Measurements from ENCODE around the gene SMAD2. TPM values are rescaled to one million over a fixed set of nuclear protein-coding genes. Genes with fewer than 3 reads are reported as not detected.

The SMAD2 gene
- total RNA-seq, 1 donor from 2014 or later, result 111 TPM

DNA sequence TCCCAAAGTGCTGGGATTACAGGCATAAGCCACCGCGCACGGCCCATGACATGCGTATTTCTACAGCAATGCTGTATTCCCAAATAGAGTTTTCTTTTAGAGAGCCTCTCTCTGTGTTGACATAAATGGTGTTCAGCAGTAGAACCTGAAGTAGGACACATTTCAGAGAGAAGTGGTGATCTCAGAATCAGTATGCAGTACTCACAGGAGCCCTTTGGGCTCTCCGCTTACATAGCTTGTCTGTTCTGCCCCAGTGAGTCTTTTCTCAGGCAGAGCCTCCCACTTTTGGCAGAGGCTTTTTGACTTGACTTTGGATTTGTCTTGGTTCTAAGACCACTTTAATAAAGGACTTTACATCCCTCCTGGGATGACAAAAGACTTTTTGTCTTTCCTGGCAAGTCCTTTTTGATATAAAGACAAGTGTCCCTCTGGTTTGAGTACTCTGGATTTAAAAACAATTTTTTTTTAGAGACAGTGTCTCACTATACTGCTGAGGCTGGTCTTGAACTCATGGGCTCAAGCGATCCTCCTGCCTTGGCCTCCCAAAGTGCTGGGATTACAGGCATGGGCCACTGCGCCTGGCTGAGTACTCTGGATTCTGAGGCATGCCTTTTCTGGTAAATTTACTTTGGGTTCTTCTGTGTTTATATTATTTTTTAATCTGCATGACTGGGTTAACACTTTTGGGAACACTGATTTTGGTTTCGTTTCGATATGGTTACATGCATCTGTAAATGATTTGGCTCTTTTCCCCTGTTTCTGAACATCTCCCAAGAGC, 113.3 kb downstream of the SMAD2 start:
- Mint-ChIP-seq H3K27me3 (no peaks in the 10 kb centered on the region), H3K4me3 (no peak overlapping the region), H3K27ac (no peak overlapping the region), H3K36me3 (no peaks in the 10 kb centered on the region), H3K9me3 (no peaks in the 10 kb centered on the region), H3K4me1 (ENCODE audit: unreplicated experiment) (peaks cover 5% of the 10 kb centered on the region)
- DNase-seq (ENCODE audit: extremely low spot score, unreplicated experiment), result no peak
- TF ChIP-seq, protein P1, sequence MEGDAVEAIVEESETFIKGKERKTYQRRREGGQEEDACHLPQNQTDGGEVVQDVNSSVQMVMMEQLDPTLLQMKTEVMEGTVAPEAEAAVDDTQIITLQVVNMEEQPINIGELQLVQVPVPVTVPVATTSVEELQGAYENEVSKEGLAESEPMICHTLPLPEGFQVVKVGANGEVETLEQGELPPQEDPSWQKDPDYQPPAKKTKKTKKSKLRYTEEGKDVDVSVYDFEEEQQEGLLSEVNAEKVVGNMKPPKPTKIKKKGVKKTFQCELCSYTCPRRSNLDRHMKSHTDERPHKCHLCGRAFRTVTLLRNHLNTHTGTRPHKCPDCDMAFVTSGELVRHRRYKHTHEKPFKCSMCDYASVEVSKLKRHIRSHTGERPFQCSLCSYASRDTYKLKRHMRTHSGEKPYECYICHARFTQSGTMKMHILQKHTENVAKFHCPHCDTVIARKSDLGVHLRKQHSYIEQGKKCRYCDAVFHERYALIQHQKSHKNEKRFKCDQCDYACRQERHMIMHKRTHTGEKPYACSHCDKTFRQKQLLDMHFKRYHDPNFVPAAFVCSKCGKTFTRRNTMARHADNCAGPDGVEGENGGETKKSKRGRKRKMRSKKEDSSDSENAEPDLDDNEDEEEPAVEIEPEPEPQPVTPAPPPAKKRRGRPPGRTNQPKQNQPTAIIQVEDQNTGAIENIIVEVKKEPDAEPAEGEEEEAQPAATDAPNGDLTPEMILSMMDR (conservative IDR thresholded peaks at IDR 0.05), result no peak

DNA sequence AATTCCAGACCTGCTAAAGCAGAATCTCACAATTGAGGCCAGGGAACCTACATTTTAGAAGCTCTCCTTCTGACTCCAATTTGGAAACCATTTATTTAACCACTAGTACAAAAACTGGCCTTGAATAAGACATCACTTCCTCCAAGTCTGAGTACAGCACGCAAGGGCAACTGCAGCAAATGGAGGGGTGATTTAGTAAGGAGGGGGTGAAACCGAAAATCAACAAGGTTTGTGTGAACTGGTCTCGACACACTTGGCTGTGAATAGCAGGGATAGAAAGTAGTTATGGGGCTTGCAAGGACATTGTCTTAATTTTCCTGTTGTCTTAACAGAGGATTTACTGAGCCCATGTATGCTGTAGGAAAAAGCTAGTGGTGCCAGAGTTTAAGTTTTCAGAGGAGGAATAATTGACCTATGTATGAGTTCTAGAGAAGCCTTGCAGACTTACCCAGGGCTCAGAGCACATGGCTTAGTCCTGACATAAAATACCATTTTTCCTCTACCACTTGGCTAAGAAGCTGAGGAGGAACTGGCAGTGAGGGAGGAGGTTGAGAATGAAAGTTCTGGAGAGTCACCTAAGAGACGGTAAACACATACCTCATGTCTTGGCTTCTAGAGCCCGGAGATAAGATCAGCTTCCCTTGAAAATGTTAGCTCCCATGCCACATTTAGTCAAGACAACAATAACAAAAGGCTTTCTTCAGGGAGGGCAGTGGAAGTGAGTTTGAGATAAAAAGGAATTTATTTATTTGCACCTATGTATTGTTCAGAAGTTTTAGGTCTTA, 114.8 kb downstream of the SMAD2 start:
- TF ChIP-seq, protein P1 (conservative IDR thresholded peaks at IDR 0.05), result no peak
- H3K27ac Mint-ChIP-seq, result no peak overlapping the region
- no peaks in the 10 kb centered on the region for H3K9me3 Mint-ChIP-seq
- DNase-seq (ENCODE audit: extremely low spot score, unreplicated experiment), result no peak
- no peak overlapping the region for H3K4me3 Mint-ChIP-seq
- no peaks in the 10 kb centered on the region for H3K27me3 Mint-ChIP-seq
- H3K36me3 Mint-ChIP-seq, result no peaks in the 10 kb centered on the region
- H3K4me1 Mint-ChIP-seq (ENCODE audit: unreplicated experiment), result peaks cover 5% of the 10 kb centered on the region

DNA sequence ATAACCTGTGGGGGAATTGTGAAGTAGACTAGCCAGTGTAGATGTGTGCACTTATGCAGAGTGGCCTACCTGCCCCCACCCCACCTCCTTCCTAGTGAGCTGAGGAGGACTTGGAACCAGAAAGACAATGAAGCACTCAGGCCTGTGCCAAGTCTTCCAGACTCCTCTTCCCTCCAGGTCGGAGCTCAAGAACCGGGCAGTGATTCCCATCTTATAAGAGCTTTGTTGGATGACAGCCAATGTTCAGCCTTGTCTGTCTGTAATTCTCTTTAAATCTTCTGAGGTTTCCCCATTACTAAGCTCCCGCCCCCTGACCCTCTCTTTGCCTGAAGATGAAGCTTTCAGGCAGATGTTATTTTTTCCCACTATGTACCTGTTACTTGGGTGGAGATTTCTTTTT, 121.0 kb downstream of the SMAD2 start:
- no peak for DNase-seq (ENCODE audit: extremely low spot score, unreplicated experiment)
- peaks cover 5% of the 10 kb centered on the region for H3K4me1 Mint-ChIP-seq (ENCODE audit: unreplicated experiment)
- no peak overlapping the region for H3K27ac Mint-ChIP-seq
- peaks cover 10% of the 10 kb centered on the region for H3K9me3 Mint-ChIP-seq
- TF ChIP-seq, protein P1 (conservative IDR thresholded peaks at IDR 0.05), result no peak
- no peak overlapping the region for H3K4me3 Mint-ChIP-seq
- H3K27me3 Mint-ChIP-seq, result peaks cover 3% of the 10 kb centered on the region
- peaks cover 5% of the 10 kb centered on the region for H3K36me3 Mint-ChIP-seq

DNA sequence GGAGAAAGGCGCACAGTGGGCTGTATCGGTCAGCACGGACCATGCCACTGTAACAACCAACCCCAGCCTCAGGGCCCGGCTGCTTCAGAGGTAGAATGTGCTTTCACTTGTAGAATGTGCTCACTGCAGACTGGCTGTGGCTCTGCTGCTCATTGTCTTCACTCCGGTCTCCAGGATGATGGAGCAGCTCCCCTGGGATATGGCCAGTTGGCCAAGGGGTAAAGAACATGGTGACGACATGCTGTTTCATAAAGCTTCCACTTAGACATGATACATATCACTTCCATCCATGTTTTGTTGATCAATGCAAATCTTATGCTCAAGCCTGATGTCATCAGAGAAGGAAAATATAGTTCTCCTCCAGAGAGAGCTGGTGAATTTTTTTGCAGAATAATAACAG, 127.7 kb downstream of the SMAD2 start:
- TF ChIP-seq, protein P1 (conservative IDR thresholded peaks at IDR 0.05), result no peak
- no peak for DNase-seq (ENCODE audit: extremely low spot score, unreplicated experiment)
- Mint-ChIP-seq H3K4me3 (no peak overlapping the region), H3K36me3 (no peaks in the 10 kb centered on the region), H3K4me1 (ENCODE audit: unreplicated experiment) (no peaks in the 10 kb centered on the region), H3K27ac (no peak overlapping the region), H3K27me3 (peaks cover 34% of the 10 kb centered on the region), H3K9me3 (peaks cover 5% of the 10 kb centered on the region)

DNA sequence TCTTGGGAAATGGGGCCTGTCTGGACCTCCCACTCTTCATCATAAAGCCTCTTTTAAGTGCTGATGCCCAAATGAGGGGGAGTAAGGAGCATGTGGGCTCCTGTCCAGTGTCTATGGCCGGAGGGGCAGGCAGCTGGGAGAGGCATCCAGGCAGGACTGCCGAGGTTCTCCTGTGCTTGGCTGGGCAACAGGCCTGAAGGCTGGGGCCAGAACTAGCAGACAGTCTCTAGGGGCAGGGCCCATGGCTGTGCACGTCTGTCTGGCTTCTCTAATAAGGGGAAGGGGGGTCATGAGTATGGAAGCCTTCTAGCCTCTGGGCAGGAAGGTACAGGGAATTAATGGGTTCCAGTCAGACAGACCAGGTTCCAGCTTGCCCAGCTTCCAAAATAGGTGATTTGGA, 128.6 kb downstream of the SMAD2 start:
- no peaks in the 10 kb centered on the region for H3K4me1 Mint-ChIP-seq (ENCODE audit: unreplicated experiment)
- peaks cover 40% of the 10 kb centered on the region for H3K27me3 Mint-ChIP-seq
- DNase-seq (ENCODE audit: extremely low spot score, unreplicated experiment), result no peak
- H3K27ac Mint-ChIP-seq, result no peak overlapping the region
- H3K36me3 Mint-ChIP-seq, result no peaks in the 10 kb centered on the region
- TF ChIP-seq, protein P1 (conservative IDR thresholded peaks at IDR 0.05), result no peak
- no peak overlapping the region for H3K4me3 Mint-ChIP-seq
- peaks cover 5% of the 10 kb centered on the region for H3K9me3 Mint-ChIP-seq
